Esophagus squamous epithelium (tissue), 5 donors: ENCODE results near the gene ITGB8. TPM values are rescaled to one million over a fixed set of nuclear protein-coding genes. Genes with fewer than 3 reads are reported as not detected.

Experiments used
- DNase-seq: peaks from one replicate; lab custom pipeline; 2025; lab: John Stamatoyannopoulos, UW
- H3K27ac ChIP-seq, 4 donors: fragments of 200-600 bp; sonication (generic); one replicate each; pipeline ENCODE4 v1.5.1; 2016 to 2019; ENCODE audit warnings: mild to moderate bottlenecking in 1 of 4
- H3K27me3 ChIP-seq, 4 donors: fragments of 200-600 bp; sonication (generic); 1 replicate in 3 of 4; 2 replicates in 1 of 4; pipeline versions ENCODE4 v1.5.1 to v1.6.0; 2017 to 2021; ENCODE audit warnings: antibody characterized with exemption in 1 of 4
- H3K36me3 ChIP-seq, 3 donors: fragments of 200-600 bp; sonication (generic); one replicate each; pipeline ENCODE4 v1.5.1; 2016 to 2019
- H3K4me1 ChIP-seq, 3 donors: fragments of 200-600 bp; sonication (generic); one replicate each; pipeline ENCODE4 v1.5.1; 2017 to 2019
- H3K4me3 ChIP-seq, 4 donors: fragments of 200-600 bp; sonication (generic); 1 replicate in 3 of 4; 2 replicates in 1 of 4; pipeline ENCODE4 v1.5.1; 2016 to 2019; ENCODE audit warnings: mild to moderate bottlenecking in 2 of 4, moderate library complexity in 1 of 4
- H3K9me3 ChIP-seq, 3 donors: fragments of 200-600 bp; sonication (generic); one replicate each; pipeline ENCODE4 v1.5.1; 2016 to 2019
- CTCF ChIP-seq, 6 experiments: fragments of 450-650 bp in 4 of 6; fragments of 200-600 bp in 2 of 6; sonication (generic) in 2 of 6; IDR thresholded peaks; one replicate each; pipeline ENCODE4 v1.5.1; 2016 to 2019; ENCODE audit warnings: antibody characterized with exemption in 6 of 6, mild to moderate bottlenecking in 4 of 6, moderate library complexity in 4 of 6
- POLR2A ChIP-seq, 4 donors: fragments of 450-650 bp; IDR thresholded peaks; one replicate each; pipeline ENCODE4 v1.6.1; 2017; ENCODE audit warnings: antibody characterized with exemption in 4 of 4, mild to moderate bottlenecking in 4 of 4, moderate library complexity in 3 of 4
- WGBS, 2 donors: methylation state at CpG; one replicate each; pipeline ENCODE4 v1.1.5; 2018; 5-methylcytosine and 5-hydroxymethylcytosine counted together
- intact Hi-C: fragments of 100-400 bp; cut with DNase I; formaldehyde crosslinking; loops from one replicate; pipeline ENCODE4 v1.15.0; 2022
- total RNA-seq, 4 donors: library from RNA; depleted of rRNA; stranded (reverse); fragments of >200 nt; gene quantifications; one replicate each; pipeline ENCODE4 v1.1.0, GENCODE V29; 2016
- donor health status: DM: yes; HTN: yes; CAD: no.

ITGB8 gene
- total RNA-seq, result 10 to 100 TPM; 23.5 to 30.6 (median 27.4) TPM

GRCh38 chr7:20330239-20330927 lies at the start of gene ITGB8:
Gene ITGB8, plus strand, starts transcription at chr7:20330900. Its CDS starts 907 bp downstream, at chr7:20331807.
- H3K4me1 ChIP-seq, result peaks cover 2 to 57% (median 5%) of the 10 kb centered on the region in 3 donors
- DNase-seq, result peak; percentile 17
- H3K4me3 ChIP-seq, result peak within 1 kb of the TSS; percentile 57 to 84 (median 68)
- H3K9me3 ChIP-seq, result no peaks in the 10 kb centered on the region
- H3K27ac ChIP-seq, result peak within 1 kb of the TSS; percentile 86 to 97 (median 92)
- intact Hi-C loops, result no loop called here
- WGBS, 2 donors, result 1 to 3% methylated on average over 25 to 26 of the region's 50 CpGs
- H3K36me3 ChIP-seq, result no peaks in the 10 kb centered on the region
- H3K27me3 ChIP-seq, result peaks cover 0 to 9% (median 0%) of the 10 kb centered on the region in 4 donors
- TF ChIP-seq CTCF (IDR thresholded peaks at IDR 0.05) (no peak), POLR2A (IDR thresholded peaks at IDR 0.05) (peak in 2 of 4 donors; percentile 35 to 74)

GRCh38 chr7:20282959-20283358 lies 47.7 kb upstream of the ITGB8 start:
- no peaks in the 10 kb centered on the region for H3K4me1 ChIP-seq
- no peaks in the 10 kb centered on the region for H3K27me3 ChIP-seq
- H3K4me3 ChIP-seq, result no peak overlapping the region
- WGBS, 2 donors, result 55 to 58% methylated on average over 1 of the region's 1 CpG
- intact Hi-C loops, result no loop called here
- TF ChIP-seq POLR2A (IDR thresholded peaks at IDR 0.05) (no peak), CTCF (IDR thresholded peaks at IDR 0.05) (no peak)
- DNase-seq, result no peak
- no peaks in the 10 kb centered on the region for H3K9me3 ChIP-seq
- H3K36me3 ChIP-seq, result no peaks in the 10 kb centered on the region
- H3K27ac ChIP-seq, result no peak overlapping the region

- Histone ChIP-seq H3K9me3 (no peaks in the 10 kb centered on the region), H3K27me3 (no peaks in the 10 kb centered on the region), H3K4me3 (no peak overlapping the region), H3K27ac (no peak overlapping the region), H3K4me1 (no peaks in the 10 kb centered on the region), H3K36me3 (no peaks in the 10 kb centered on the region)
- TF ChIP-seq POLR2A (IDR thresholded peaks at IDR 0.05) (no peak), CTCF (IDR thresholded peaks at IDR 0.05) (no peak)
- DNase-seq, result no peak
- WGBS, 2 donors, result 82 to 93% methylated on average over 2 of the region's 2 CpGs
- intact Hi-C loops, result no loop called here
Observed at GRCh38 chr7:20283385-20283784, 47.3 kb upstream of the ITGB8 start.

GRCh38 chr7:20284003-20284770 lies 46.5 kb upstream of the ITGB8 start:
- Histone ChIP-seq H3K4me1 (no peaks in the 10 kb centered on the region), H3K9me3 (no peaks in the 10 kb centered on the region), H3K27me3 (no peaks in the 10 kb centered on the region), H3K36me3 (no peaks in the 10 kb centered on the region), H3K4me3 (no peak overlapping the region), H3K27ac (no peak overlapping the region)
- WGBS, 2 donors, result 63 to 67% methylated on average over 3 of the region's 3 CpGs
- intact Hi-C loops, result no loop called here
- no peak for TF ChIP-seq CTCF (IDR thresholded peaks at IDR 0.05)
- no peak for TF ChIP-seq POLR2A (IDR thresholded peaks at IDR 0.05)
- no peak for DNase-seq

- Histone ChIP-seq H3K36me3 (no peaks in the 10 kb centered on the region), H3K27ac (no peak overlapping the region), H3K27me3 (no peaks in the 10 kb centered on the region), H3K4me3 (no peak overlapping the region), H3K9me3 (no peaks in the 10 kb centered on the region), H3K4me1 (no peaks in the 10 kb centered on the region)
- DNase-seq, result no peak
- TF ChIP-seq CTCF (IDR thresholded peaks at IDR 0.05), result no peak
- no peak for TF ChIP-seq POLR2A (IDR thresholded peaks at IDR 0.05)
- intact Hi-C loops, result no loop called here
Observed at GRCh38 chr7:20284771-20285143, 45.9 kb upstream of the ITGB8 start.
